WTC11 (cell line): Measurements from ENCODE around the gene USP34. TPM values are rescaled to one million over a fixed set of nuclear protein-coding genes. Genes with fewer than 3 reads are reported as not detected.

Experiments used
- ATAC-seq: fragments of 200-7000 bp; cut with Tn5 transposase; 2 replicates; pipeline ENCODE4 v1.10.0; 2021; ENCODE audit warnings: mild to moderate bottlenecking, moderate library complexity
- CTCF ChIA-PET: fragments of 300-600 bp; sonication (Branson Sonifier 250); formaldehyde crosslinking; loops from one replicate; lab custom pipeline; 2021; ENCODE audit warnings: antibody characterized with exemption; lab: Charles Lee
- POLR2A ChIA-PET: fragments of 350-600 bp; sonication (Branson Sonifier 250); formaldehyde crosslinking; loops from one replicate; lab custom pipeline; 2021; ENCODE audit warnings: antibody characterized with exemption; lab: Charles Lee
- DNase-seq: peaks from one replicate; pipeline ENCODE4 v3.0.0; 2021; ENCODE audit warnings: low spot score
- H3K27ac Mint-ChIP-seq: 2 replicates; pipeline ENCODE4 v1.8.0; 2021; ENCODE audit warnings: mixed read lengths
- H3K27me3 Mint-ChIP-seq: 2 replicates; pipeline ENCODE4 v1.8.0; 2021; ENCODE audit warnings: low read depth, mild to moderate bottlenecking, moderate library complexity, mixed read lengths
- H3K36me3 Mint-ChIP-seq: 2 replicates; pipeline ENCODE4 v1.8.0; 2021; ENCODE audit warnings: mixed read lengths
- H3K4me1 Mint-ChIP-seq: 2 replicates; pipeline ENCODE4 v1.8.0; 2022; ENCODE audit warnings: mixed read lengths
- H3K4me3 Mint-ChIP-seq: 2 replicates; pipeline ENCODE4 v1.8.0; 2021; ENCODE audit warnings: mild to moderate bottlenecking, moderate library complexity, mixed read lengths
- H3K9me3 Mint-ChIP-seq: 2 replicates; pipeline ENCODE4 v1.8.0; 2021; ENCODE audit warnings: mixed read lengths
- AFF4 ChIP-seq: sonication (generic); formaldehyde crosslinking; IDR thresholded peaks from 2 replicates; pipeline ENCODE4 v1.8.1; 2023; ENCODE audit warnings: mild to moderate bottlenecking, missing genetic modification reagents, borderline replicate concordance
- ATF2 ChIP-seq: sonication (generic); formaldehyde crosslinking; IDR thresholded peaks from 2 replicates; pipeline ENCODE4 v1.8.1; 2022; ENCODE audit warnings: low read depth, missing genetic modification reagents, borderline replicate concordance
- CDX4 ChIP-seq: fragments of 250-450 bp; sonication (Bioruptor Pico); IDR thresholded peaks from 2 replicates; pipeline ENCODE4 v1.9.0; 2021; ENCODE audit warnings: moderate library complexity, mild to moderate bottlenecking, inconsistent platforms, borderline replicate concordance
- CTCF ChIP-seq: fragments of 200-600 bp; IDR thresholded peaks from 2 replicates; pipeline ENCODE4 v1.8.0; 2022; ENCODE audit warnings: antibody characterized with exemption
- ELF4 ChIP-seq: sonication (generic); formaldehyde crosslinking; IDR thresholded peaks from 2 replicates; pipeline ENCODE4 v1.8.1; 2022; ENCODE audit warnings: low read depth, mild to moderate bottlenecking, moderate library complexity, missing genetic modification reagents
- HMGXB4 ChIP-seq: sonication (generic); formaldehyde crosslinking; IDR thresholded peaks from 2 replicates; pipeline ENCODE4 v1.8.1; 2023; ENCODE audit warnings: mild to moderate bottlenecking, moderate library complexity, missing genetic modification reagents
- JAZF1 ChIP-seq: fragments of 250-450 bp; sonication (Bioruptor Pico); IDR thresholded peaks from 2 replicates; pipeline ENCODE4 v1.9.0; 2021; ENCODE audit warnings: moderate library complexity, mild to moderate bottlenecking, inconsistent platforms
- MAX ChIP-seq: sonication (generic); formaldehyde crosslinking; IDR thresholded peaks from 2 replicates; pipeline ENCODE4 v1.8.0; 2022; ENCODE audit warnings: mild to moderate bottlenecking, missing genetic modification reagents
- MLX ChIP-seq: sonication (generic); formaldehyde crosslinking; IDR thresholded peaks from 2 replicates; pipeline ENCODE4 v1.8.1; 2023; ENCODE audit warnings: mild to moderate bottlenecking, missing genetic modification reagents, moderate library complexity
- MYBL2 ChIP-seq: sonication (generic); formaldehyde crosslinking; IDR thresholded peaks from 2 replicates; pipeline ENCODE4 v1.8.1; 2023; ENCODE audit warnings: mild to moderate bottlenecking, moderate library complexity, missing genetic modification reagents
- PREB ChIP-seq: sonication (generic); formaldehyde crosslinking; IDR thresholded peaks from 2 replicates; pipeline ENCODE4 v1.8.1; 2022; ENCODE audit warnings: mild to moderate bottlenecking, missing genetic modification reagents, moderate library complexity, borderline replicate concordance
- TP53 ChIP-seq: sonication (generic); formaldehyde crosslinking; IDR thresholded peaks from 2 replicates; pipeline ENCODE4 v1.8.1; 2023; ENCODE audit warnings: mild to moderate bottlenecking, missing genetic modification reagents
- ZNF121 ChIP-seq: sonication (generic); formaldehyde crosslinking; IDR thresholded peaks from 2 replicates; pipeline ENCODE4 v1.8.0; 2023; ENCODE audit warnings: missing genetic modification reagents
- ZNF423 ChIP-seq: fragments of 250-450 bp; sonication (Bioruptor Pico); IDR thresholded peaks from 2 replicates; pipeline ENCODE4 v2.1.2; 2022; ENCODE audit warnings: mild to moderate bottlenecking, moderate library complexity
- ZNF425 ChIP-seq: fragments of 250-450 bp; sonication (Bioruptor Pico); conservative IDR thresholded peaks from 2 replicates; pipeline ENCODE4 v1.9.0; 2021; ENCODE audit warnings: mild to moderate bottlenecking
- ZNF532 ChIP-seq: fragments of 250-450 bp; sonication (Bioruptor Pico); IDR thresholded peaks from 2 replicates; pipeline ENCODE4 v1.9.0; 2021; ENCODE audit warnings: mild to moderate bottlenecking, borderline replicate concordance
- total RNA-seq: library from RNA; stranded (reverse); gene quantifications from 3 replicates; pipeline ENCODE4 v1.2.3, GENCODE V29; 2021

The USP34 gene
- total RNA-seq, 1 experiment from 2014 or later = 92.3 TPM

GRCh38 chr2:61425605-61426155, 45.2 kb downstream of the USP34 start (continued):
- TF ChIP-seq ZNF425 = no peak
- TF ChIP-seq, all 79 proteins: peak for 0

GRCh38 chr2:61423714-61424113, 47.2 kb downstream of the USP34 start:
- H3K9me3 Mint-ChIP-seq = no peaks in the 10 kb centered on the region
- POLR2A ChIA-PET = no interaction called here
- CTCF ChIA-PET = no interaction called here
- DNase-seq (no peak), ATAC-seq (no peak)
- H3K27ac Mint-ChIP-seq = no peak overlapping the region
- no peak overlapping the region for H3K4me3 Mint-ChIP-seq
- no peaks in the 10 kb centered on the region for H3K36me3 Mint-ChIP-seq
- H3K27me3 Mint-ChIP-seq = no peaks in the 10 kb centered on the region
- peaks cover 54% of the 10 kb centered on the region for H3K4me1 Mint-ChIP-seq
- TF ChIP-seq HMGXB4 (CRISPR knock-in tag) (no peak), ZNF121 (CRISPR knock-in tag) (no peak), ELF4 (no peak), ZNF423 (CRISPR knock-in tag) (no peak), TP53 (no peak), PREB (CRISPR knock-in tag) (no peak), ATF2 (CRISPR knock-in tag) (no peak), CTCF (no peak), MLX (no peak), ZNF532 (CRISPR knock-in tag) (no peak), AFF4 (CRISPR knock-in tag) (no peak), MYBL2 (CRISPR knock-in tag) (no peak), JAZF1 (no peak), MAX (CRISPR knock-in tag) (no peak), CDX4 (no peak)
